T-cell (primary cell): Measurements from ENCODE around the gene COL23A1. TPM values are rescaled to one million over a fixed set of nuclear protein-coding genes. Genes with fewer than 3 reads are reported as not detected.

Experiments used
- ATAC-seq, 4 experiments: fragments of 200-7000 bp in 3 of 4; fragments of 150-1000 bp in 1 of 4; cut with Tn5 transposase; replicated peaks in 1 of 4; 1 replicate in 3 of 4; 2 replicates in 1 of 4; pipeline ENCODE4 v1.10.0; 2021; ENCODE audit warnings: moderate library complexity in 3 of 4, mild to moderate bottlenecking in 2 of 4, moderate number of reproducible peaks in 1 of 4
- CTCF ChIA-PET, 2 donors: fragments of 300-600 bp; sonication (Branson Sonifier 250); formaldehyde crosslinking; loops; one replicate each; lab custom pipeline; 2022; ENCODE audit warnings: antibody characterized with exemption in 2 of 2; lab: Charles Lee
- POLR2A ChIA-PET, 2 donors: fragments of 300-600 bp; sonication (Branson Sonifier 250); formaldehyde crosslinking; loops; one replicate each; lab custom pipeline; 2022; ENCODE audit warnings: antibody characterized with exemption in 2 of 2; lab: Charles Lee
- DNase-seq, 35 experiments: peaks; one replicate each; pipeline versions ENCODE4 v3.0.0 to v3.0.0-alpha.2; 2013 to 2023
- H3K27ac ChIP-seq: one replicate; pipeline ENCODE4 v1.5.1; 2013; ENCODE audit warnings: low read length
- H3K27me3 ChIP-seq, 2 experiments: replicated peaks in 1 of 2; 1 replicate in 1 of 2; 2 replicates in 1 of 2; pipeline versions ENCODE4 v1.6.1 to v1.7.0; 2013; ENCODE audit warnings: low read length in 1 of 2, mixed read lengths in 1 of 2; ENCODE audit not compliant: control insufficient read depth in 2 of 2, insufficient read depth in 2 of 2; ENCODE audit errors: extremely low read depth in 1 of 2
- H3K36me3 ChIP-seq, 2 donors: 1 replicate in 1 of 2; 2 replicates in 1 of 2; pipeline versions ENCODE4 v1.6.1 to v1.7.0; 2013; ENCODE audit warnings: low read length in 1 of 2; ENCODE audit not compliant: control insufficient read depth in 2 of 2, insufficient read depth in 1 of 2; ENCODE audit errors: extremely low read depth in 1 of 2
- H3K4me1 ChIP-seq, 2 experiments: 1 replicate in 1 of 2; 2 replicates in 1 of 2; pipeline versions ENCODE4 v1.6.1 to v1.7.0; 2013; ENCODE audit warnings: low read length in 2 of 2, mixed read lengths in 1 of 2; ENCODE audit not compliant: insufficient read depth in 2 of 2, control insufficient read depth in 1 of 2; ENCODE audit errors: extremely low read depth in 1 of 2
- H3K4me3 ChIP-seq, 2 donors: 1 replicate in 1 of 2; 2 replicates in 1 of 2; pipeline versions ENCODE4 v1.5.1 to v1.7.0; 2013; ENCODE audit warnings: mild to moderate bottlenecking in 2 of 2, low read length in 1 of 2, moderate library complexity in 1 of 2; ENCODE audit not compliant: control insufficient read depth in 1 of 2; ENCODE audit errors: extremely low read depth in 1 of 2
- H3K9me3 ChIP-seq: 2 replicates; pipeline ENCODE4 v1.7.0; 2013
- H3K27ac Mint-ChIP-seq, 2 donors: one replicate each; pipeline ENCODE4 v1.8.0; 2020 to 2021; ENCODE audit warnings: mild to moderate bottlenecking in 2 of 2, mixed read lengths in 2 of 2
- H3K27me3 Mint-ChIP-seq, 2 donors: one replicate each; pipeline ENCODE4 v1.8.0; 2021 to 2022; ENCODE audit warnings: mixed read lengths in 2 of 2
- H3K36me3 Mint-ChIP-seq: one replicate; pipeline ENCODE4 v1.8.0; 2021; ENCODE audit warnings: mixed read lengths
- H3K4me1 Mint-ChIP-seq, 3 donors: one replicate each; pipeline ENCODE4 v1.8.0; 2020 to 2022; ENCODE audit warnings: mixed read lengths in 3 of 3, mild to moderate bottlenecking in 1 of 3
- H3K4me3 Mint-ChIP-seq, 3 donors: one replicate each; pipeline ENCODE4 v1.8.0; 2020 to 2022; ENCODE audit warnings: mild to moderate bottlenecking in 3 of 3, mixed read lengths in 3 of 3, moderate library complexity in 3 of 3
- H3K9me3 Mint-ChIP-seq, 3 donors: one replicate each; pipeline ENCODE4 v1.8.0; 2020 to 2022; ENCODE audit warnings: mixed read lengths in 3 of 3
- WGBS: methylation state at CpG from one replicate; pipeline ENCODE4 v1.1.5; 2013; ENCODE audit warnings: missing lambda C conversion rate; ENCODE audit not compliant: insufficient coverage; 5-methylcytosine and 5-hydroxymethylcytosine counted together
- total RNA-seq, 35 experiments: library from RNA in 6 of 35; stranded (reverse) in 6 of 35; fragments of 120-200 nt in 1 of 35; gene quantifications; one replicate each; pipeline versions ENCODE4 v1.2.1 to v1.2.4 and lab custom pipeline; 2013 to 2026

The COL23A1 gene
- total RNA-seq, 5 donors from 2014 or later (not counting 1 experiment from before 2014, with no cell fraction given), result 0.07 to 0.13 TPM; not detected in 3

DNA sequence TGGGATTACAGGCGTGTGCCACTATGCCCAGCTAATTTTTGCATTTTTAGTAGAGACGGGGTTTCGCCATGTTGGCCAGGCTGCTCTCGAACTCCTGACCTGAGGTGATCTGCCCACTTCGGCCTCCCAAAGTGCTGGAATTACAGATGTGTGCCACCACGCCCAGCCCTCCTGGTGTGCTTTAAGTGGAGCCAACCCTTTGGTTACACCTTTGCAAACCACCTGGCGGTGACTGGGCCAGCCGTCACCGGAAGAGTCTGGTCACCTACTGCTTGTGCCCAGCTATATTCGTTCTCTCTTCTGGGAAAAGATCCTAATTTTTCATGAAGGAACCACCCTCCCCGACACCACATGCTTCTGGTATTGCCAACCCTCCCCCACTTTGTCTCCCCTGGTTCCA lies 35.9 kb downstream of the COL23A1 start:
- ChIA-PET CTCF (no interaction called here), POLR2A (no interaction called here)
- no peaks in the 10 kb centered on the region for H3K4me1 ChIP-seq
- H3K36me3 ChIP-seq, result no peaks in the 10 kb centered on the region
- no peaks in the 10 kb centered on the region for H3K9me3 ChIP-seq
- Mint-ChIP-seq H3K27me3 (peaks cover 13 to 29% of the 10 kb centered on the region in 2 donors), H3K9me3 (no peaks in the 10 kb centered on the region), H3K27ac (no peak overlapping the region), H3K36me3 (no peaks in the 10 kb centered on the region), H3K4me3 (no peak overlapping the region), H3K4me1 (no peaks in the 10 kb centered on the region)
- peaks cover 0 to 35% of the 10 kb centered on the region in 2 experiments for H3K27me3 ChIP-seq
- 82% methylated on average over 10 of the region's 11 CpGs for WGBS
- no peak for ATAC-seq
- DNase-seq, result no peak
- H3K4me3 ChIP-seq, result no peak overlapping the region
- no peak overlapping the region for H3K27ac ChIP-seq

DNA sequence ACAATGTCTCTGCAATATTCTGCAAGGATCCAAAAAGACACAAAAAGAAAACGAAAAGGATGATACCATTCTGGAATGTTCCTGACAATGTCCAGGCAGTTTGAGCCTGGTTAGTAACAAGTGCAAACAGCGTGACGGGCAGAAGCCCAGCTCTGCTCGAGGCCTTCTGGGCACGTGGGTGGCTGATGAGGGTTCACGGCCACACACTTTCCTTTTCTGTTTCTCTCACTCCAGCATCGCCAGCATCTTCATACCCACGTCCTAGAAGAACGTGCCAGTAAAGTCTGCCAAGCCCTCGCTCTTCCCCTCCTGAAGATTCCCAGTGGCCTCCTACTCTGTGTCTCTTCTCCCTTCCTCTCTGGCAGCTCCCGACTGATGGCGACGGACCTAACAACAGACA lies 36.7 kb downstream of the COL23A1 start:
- H3K27me3 ChIP-seq, result peaks cover 0 to 34% of the 10 kb centered on the region in 2 experiments
- Mint-ChIP-seq H3K36me3 (no peaks in the 10 kb centered on the region), H3K27ac (no peak overlapping the region), H3K27me3 (peaks cover 8 to 25% of the 10 kb centered on the region in 2 donors), H3K9me3 (no peaks in the 10 kb centered on the region), H3K4me1 (no peaks in the 10 kb centered on the region), H3K4me3 (no peak overlapping the region)
- ChIA-PET POLR2A (no interaction called here), CTCF (no interaction called here)
- WGBS, result 71% methylated on average over 13 of the region's 13 CpGs
- H3K9me3 ChIP-seq, result no peaks in the 10 kb centered on the region
- H3K4me1 ChIP-seq, result no peaks in the 10 kb centered on the region
- no peaks in the 10 kb centered on the region for H3K36me3 ChIP-seq
- ATAC-seq (no peak), DNase-seq (no peak)
- H3K4me3 ChIP-seq, result no peak overlapping the region
- no peak overlapping the region for H3K27ac ChIP-seq

DNA sequence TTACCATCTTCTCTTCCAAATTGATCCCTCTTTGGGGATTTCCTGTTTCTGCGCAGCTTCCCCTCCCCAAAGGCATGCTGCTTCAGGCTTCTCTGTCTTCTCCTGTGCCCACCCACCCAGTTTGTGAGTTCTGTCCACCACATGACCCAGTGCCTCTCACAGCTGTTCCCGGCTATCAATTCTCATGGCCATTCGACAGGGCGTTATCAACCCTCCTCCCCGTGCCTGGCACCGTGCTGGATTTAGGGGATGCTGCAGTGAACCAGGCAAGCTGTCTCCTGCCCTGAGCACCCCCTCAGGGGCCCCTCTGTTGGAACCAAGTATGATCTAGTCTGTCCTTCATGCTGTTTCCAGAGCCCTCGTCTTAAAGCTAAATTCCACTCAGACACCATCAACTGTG lies 38.7 kb downstream of the COL23A1 start:
- WGBS, result 87% methylated on average over 6 of the region's 7 CpGs
- H3K4me1 ChIP-seq, result no peaks in the 10 kb centered on the region
- no peaks in the 10 kb centered on the region for H3K36me3 Mint-ChIP-seq
- no peak overlapping the region for H3K4me3 Mint-ChIP-seq
- DNase-seq, result no peak
- POLR2A ChIA-PET, result interaction anchor here in 1 of 2 donors (0.6 kb wide), 1 partner anchor 299 kb away, joined by 16 read pairs; no protein-coding TSS in a partner anchor
- H3K4me3 ChIP-seq, result no peak overlapping the region
- H3K4me1 Mint-ChIP-seq, result no peaks in the 10 kb centered on the region
- H3K9me3 Mint-ChIP-seq, result no peaks in the 10 kb centered on the region
- no peaks in the 10 kb centered on the region for H3K9me3 ChIP-seq
- no peak overlapping the region for H3K27ac ChIP-seq
- peaks cover 0 to 23% of the 10 kb centered on the region in 2 experiments for H3K27me3 ChIP-seq
- no peak overlapping the region for H3K27ac Mint-ChIP-seq
- H3K36me3 ChIP-seq, result no peaks in the 10 kb centered on the region
- peaks cover 8 to 23% of the 10 kb centered on the region in 2 donors for H3K27me3 Mint-ChIP-seq
- CTCF ChIA-PET, result no interaction called here
- no peak for ATAC-seq

DNA sequence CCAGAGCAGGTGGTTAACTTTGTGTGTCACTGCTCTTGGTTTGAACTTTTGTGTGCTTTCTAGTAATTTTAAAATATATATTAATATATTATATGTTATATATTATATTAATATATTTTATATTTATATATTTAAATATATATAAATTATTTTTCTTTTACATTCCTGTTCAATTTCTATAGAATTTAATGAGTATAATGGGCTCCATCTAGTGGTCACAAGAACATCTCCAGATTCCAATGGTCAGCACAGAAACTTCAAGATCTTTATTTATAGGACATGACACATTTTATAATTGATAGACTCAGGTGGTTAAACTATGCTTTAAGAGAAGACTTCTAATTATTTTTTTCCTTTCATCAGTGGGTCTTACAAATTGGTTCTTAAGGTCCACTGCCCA lies 39.1 kb downstream of the COL23A1 start:
- Histone ChIP-seq H3K4me1 (no peaks in the 10 kb centered on the region), H3K27ac (no peak overlapping the region), H3K4me3 (no peak overlapping the region), H3K9me3 (no peaks in the 10 kb centered on the region), H3K27me3 (peaks cover 0 to 20% of the 10 kb centered on the region in 2 experiments), H3K36me3 (no peaks in the 10 kb centered on the region)
- CTCF ChIA-PET, result no interaction called here
- no peaks in the 10 kb centered on the region for H3K36me3 Mint-ChIP-seq
- POLR2A ChIA-PET, result no interaction called here
- H3K4me1 Mint-ChIP-seq, result no peaks in the 10 kb centered on the region
- ATAC-seq (no peak), DNase-seq (peak in 1 of 35 experiments; percentile 15)
- peaks cover 8 to 22% of the 10 kb centered on the region in 2 donors for H3K27me3 Mint-ChIP-seq
- no peak overlapping the region for H3K4me3 Mint-ChIP-seq
- H3K9me3 Mint-ChIP-seq, result no peaks in the 10 kb centered on the region
- no peak overlapping the region for H3K27ac Mint-ChIP-seq

DNA sequence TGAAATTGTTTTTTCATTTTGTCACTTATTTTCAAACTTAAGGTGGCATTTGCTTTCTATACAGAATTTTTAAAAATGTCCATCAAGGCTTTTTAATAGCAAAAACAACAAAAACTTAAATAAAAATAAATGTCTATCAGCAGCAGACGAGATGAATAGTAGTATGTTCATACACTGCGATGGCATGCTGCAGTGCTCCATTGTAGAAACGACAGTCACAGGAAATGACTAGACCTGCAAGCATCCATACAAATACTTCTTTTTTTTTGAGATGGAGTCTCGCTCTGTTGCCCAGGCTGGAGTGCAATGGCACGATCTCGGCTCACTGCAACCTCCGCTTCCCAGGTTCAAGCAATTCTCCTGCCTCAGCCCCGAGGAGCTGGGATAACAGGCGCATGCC lies 41.4 kb downstream of the COL23A1 start:
- Histone ChIP-seq H3K4me1 (no peaks in the 10 kb centered on the region), H3K27me3 (peaks cover 0 to 13% of the 10 kb centered on the region in 2 experiments), H3K4me3 (no peak overlapping the region), H3K27ac (no peak overlapping the region), H3K9me3 (no peaks in the 10 kb centered on the region), H3K36me3 (no peaks in the 10 kb centered on the region)
- DNase-seq (no peak), ATAC-seq (no peak)
- H3K27me3 Mint-ChIP-seq, result peaks cover 0 to 7% of the 10 kb centered on the region in 2 donors
- no peak overlapping the region for H3K4me3 Mint-ChIP-seq
- ChIA-PET CTCF (no interaction called here), POLR2A (no interaction called here)
- no peak overlapping the region for H3K27ac Mint-ChIP-seq
- H3K36me3 Mint-ChIP-seq, result no peaks in the 10 kb centered on the region
- no peaks in the 10 kb centered on the region for H3K9me3 Mint-ChIP-seq
- WGBS, result 58% methylated on average over 3 of the region's 9 CpGs
- H3K4me1 Mint-ChIP-seq, result no peaks in the 10 kb centered on the region

DNA sequence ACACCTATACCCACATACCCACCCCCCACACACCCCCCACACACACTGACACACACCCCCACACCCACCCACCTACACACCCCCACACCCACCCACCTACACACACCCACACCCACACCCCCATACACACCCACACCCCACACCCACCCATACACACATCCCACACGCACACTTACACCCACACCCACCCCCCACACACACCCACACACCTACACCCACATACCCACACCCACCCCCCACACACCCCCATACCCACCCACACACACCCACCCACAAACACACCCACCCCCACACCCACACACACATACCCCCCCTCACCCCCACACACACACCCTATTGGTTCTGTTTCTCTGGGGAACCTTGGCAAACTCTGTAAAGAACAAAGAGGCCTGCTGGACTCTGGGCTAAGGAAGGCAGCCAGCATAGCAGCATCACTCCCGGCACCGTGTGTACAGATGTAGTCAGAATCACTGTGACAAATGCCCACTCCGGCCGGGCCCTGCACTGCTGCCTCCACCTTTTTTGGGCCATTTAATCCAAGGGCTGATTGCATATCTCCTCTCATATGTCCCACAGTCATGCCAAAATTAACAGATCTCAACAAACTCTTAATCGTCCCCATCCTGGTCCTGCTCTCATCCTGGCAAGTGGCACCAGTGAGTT lies 42.3 kb downstream of the COL23A1 start:
- no peak overlapping the region for H3K4me3 Mint-ChIP-seq
- no peaks in the 10 kb centered on the region for H3K9me3 Mint-ChIP-seq
- H3K27me3 Mint-ChIP-seq, result peaks cover 0 to 5% of the 10 kb centered on the region in 2 donors
- Histone ChIP-seq H3K4me1 (no peaks in the 10 kb centered on the region), H3K9me3 (no peaks in the 10 kb centered on the region), H3K27ac (no peak overlapping the region), H3K36me3 (no peaks in the 10 kb centered on the region), H3K27me3 (peaks cover 0 to 9% of the 10 kb centered on the region in 2 experiments), H3K4me3 (no peak overlapping the region)
- WGBS, result 95% methylated on average over 5 of the region's 6 CpGs
- H3K4me1 Mint-ChIP-seq, result no peaks in the 10 kb centered on the region
- ChIA-PET POLR2A (no interaction called here), CTCF (no interaction called here)
- no peaks in the 10 kb centered on the region for H3K36me3 Mint-ChIP-seq
- DNase-seq, result no peak
- no peak overlapping the region for H3K27ac Mint-ChIP-seq
- ATAC-seq, result no peak
